ENCODE measurements around the gene SLC35F3.
"Not testable (repeated sequence)": the region's sequence is repeated elsewhere in the genome, so short reads cannot be mapped to it uniquely, and the experiment has no call there.

Gene SLC35F3

DNA sequence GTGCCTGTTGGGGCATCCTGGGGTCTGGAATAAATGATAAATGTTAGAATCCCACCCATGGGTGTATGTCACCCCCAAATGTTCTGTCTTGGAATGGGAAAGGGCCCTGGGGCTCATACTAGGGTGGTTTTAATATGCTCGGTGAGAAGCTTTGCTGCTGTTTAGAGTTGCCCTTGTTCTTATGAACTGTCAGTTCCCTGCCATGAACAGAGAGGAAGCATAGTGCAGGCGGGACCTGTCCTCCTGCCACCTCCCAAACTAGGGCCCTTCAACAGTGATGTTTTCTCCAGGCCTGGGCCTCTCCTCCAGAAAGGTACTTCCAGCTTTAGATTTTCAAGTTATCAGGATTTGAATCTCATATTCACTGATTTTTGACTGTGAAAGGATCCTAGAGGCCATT is 388.1 kb downstream of the SLC35F3 start:
- no peak for DNase-seq (ENCODE audit: low read depth)

DNA sequence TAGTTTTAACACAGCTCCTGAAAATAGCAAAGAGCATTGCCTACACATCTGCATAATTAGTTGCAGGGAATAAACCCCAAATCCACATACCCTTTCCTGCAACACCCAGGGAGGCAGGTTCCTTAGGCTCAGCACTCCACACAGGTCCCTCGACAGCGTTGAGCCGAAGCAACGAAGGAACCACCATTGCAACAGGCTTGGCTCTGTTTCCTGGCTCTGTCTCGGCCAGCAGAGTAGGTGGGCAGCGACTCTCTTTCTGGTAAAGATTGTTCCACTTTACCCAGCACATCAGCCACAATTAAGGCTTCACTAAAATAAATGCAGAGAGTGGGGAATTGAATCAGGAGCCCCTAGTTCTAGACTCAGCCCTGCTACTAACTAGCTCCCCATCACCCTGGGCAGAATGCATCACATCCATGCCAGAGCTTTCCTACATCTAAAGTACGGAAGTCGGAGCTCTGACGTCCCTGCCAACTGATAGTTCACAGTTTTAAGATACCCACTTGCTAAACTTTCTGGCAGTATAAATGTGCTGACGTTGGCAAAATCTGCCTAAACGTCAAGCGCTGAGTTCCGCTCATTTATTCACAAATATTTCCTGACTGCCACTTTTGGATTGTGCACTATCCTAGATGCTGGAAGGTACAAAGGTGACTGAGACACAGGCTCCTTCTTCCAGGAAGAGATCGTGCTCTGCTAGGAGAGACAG is 389.8 kb downstream of the SLC35F3 start:
- DNase-seq (ENCODE audit: low read depth) = no peak

DNA sequence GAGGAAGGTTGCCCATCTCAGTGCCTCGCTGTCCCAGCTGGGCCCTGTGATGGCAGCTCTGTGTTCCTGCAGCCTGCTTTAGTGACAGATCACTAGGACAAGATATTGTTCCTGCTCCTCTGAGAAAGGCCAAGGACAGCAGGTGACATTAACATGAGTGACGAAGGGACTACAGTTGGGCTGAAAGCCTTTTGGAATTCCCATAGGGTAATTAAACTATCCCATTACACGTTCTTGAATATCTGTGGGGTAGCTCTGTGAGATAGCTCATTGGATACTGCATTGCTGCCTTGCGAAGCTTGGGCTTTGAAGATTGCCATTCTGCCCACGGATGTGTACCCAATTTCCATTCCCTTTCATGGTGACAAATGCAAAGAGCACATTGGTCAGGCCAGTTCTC is 390.6 kb downstream of the SLC35F3 start:
- no peak for DNase-seq (ENCODE audit: low read depth)

DNA sequence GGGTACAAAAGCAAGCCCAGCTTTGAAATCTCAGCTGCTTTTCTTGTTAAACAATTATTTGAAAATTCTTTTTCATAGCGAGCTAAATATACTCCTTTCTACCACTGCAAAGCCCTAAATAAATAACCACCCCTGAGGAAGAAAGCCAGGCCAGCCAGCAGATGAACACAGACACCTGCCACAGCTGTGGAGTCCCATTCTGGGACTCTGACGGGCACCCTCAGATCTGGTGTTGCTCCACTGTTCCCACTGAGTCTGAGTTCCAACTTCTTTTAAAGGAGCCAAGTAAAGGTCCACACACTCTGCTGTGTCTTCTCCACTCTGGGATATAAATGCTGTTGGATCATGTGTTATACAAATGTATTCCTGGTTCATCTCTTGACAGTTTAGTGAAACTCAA is 391.1 kb downstream of the SLC35F3 start:
- DNase-seq (ENCODE audit: low read depth) = no peak

DNA sequence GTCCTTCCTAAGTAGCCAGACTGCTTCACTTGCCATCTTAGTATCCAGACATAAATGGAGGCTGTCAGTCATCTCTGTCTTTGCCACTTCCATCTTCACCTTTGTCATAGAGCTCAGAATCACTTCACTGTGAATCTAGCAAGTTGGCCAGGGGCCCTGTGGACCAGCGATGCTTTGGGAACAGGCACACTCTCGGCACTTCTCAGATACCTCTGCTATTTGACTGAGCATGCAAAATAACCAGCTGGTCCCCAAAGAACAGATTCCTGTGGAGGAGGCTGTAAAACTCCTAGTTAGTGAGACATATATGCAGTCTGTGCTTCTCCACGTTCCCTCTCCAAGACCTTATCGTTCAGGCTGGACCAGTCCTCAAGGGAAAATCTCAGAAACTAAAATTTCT is 392.0 kb downstream of the SLC35F3 start:
- DNase-seq (ENCODE audit: low read depth) = no peak

DNA sequence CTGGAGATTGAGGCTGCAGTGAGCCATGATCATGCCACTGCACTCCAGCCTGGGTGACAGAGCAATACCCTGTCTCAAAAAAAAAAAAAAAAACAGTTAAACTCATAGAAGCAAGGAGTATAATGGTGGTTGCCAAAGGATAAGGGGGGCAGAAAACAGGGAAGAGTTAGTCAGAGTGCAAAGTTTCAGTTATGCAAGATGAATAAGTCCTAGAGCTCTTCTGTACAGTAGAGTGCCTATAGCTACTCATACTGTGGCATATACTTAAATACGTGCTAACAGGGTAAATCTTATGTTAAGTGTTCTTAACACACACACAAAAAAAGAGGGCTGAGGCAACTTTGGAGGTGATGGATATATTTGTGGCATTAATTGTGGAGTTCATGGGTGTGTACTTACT is 393.2 kb downstream of the SLC35F3 start:
- no peak for DNase-seq (ENCODE audit: low read depth)

DNA sequence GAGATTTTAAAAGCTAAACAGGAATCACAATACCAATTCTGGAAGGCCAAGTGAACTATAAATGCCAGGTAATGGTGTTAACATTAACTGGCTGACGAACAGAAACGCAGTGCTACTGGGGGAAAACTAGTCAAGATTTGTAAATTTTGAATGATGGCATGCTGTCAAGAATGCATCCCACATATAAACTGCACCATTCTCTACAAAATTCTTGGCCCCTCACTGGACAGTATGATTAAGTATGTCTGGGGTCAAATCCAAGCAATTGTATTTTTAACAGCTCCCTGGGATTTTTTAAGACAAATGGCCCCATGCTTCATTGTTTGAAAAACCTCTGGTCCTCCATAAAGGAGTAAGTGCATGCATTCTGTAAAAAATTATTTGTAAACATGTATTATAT is 395.6 kb downstream of the SLC35F3 start:
- DNase-seq (ENCODE audit: low read depth) = no peak

DNA sequence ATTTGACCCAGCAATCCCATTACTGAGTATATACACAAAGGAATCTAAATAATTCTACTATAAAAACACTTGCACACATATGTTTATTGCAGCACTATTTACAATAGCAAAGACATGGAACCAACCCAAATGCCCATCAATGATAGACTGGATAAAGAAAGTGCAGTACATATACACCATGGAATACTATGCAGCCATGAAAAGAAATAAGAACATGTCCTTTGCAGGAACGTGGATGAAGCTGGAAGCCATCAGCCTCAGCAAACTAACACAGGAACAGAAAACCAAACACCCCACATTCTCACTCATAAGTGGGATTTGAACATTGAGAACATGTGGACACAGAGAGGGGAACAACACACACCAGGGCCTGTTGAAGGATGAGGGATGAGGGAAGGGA is 397.2 kb downstream of the SLC35F3 start:
- not testable (repeated sequence) for DNase-seq (ENCODE audit: low read depth)

DNA sequence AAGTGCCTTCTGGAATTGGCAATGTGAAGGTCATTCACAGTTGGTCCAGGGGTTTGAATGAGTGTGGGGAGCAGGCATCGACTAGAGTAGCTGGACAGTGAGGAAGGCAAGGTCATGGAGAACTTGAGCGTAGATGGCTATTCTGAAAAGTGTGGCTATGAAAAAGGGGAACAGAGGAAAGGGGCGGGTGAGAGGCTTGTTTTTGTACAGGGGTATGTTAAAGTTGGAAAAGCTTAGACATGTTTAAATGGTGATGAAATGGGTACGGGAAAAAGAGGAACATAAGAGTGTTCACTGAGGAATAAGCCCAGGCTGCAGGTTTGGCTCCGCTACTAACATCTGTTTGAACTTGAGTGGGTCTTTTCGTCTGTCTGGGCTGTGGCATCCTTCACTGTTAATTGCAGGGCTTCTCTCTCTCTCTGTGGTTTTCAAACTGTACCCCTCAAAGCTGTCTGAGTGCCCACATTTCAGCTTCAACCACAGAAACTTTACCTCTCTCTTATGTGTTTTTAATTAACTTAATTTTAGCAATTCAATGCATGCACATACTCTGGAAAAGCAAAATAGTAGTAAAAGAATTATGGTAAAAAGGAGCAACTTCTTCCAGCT is 398.0 kb downstream of the SLC35F3 start:
- no peak for DNase-seq (ENCODE audit: low read depth)

DNA sequence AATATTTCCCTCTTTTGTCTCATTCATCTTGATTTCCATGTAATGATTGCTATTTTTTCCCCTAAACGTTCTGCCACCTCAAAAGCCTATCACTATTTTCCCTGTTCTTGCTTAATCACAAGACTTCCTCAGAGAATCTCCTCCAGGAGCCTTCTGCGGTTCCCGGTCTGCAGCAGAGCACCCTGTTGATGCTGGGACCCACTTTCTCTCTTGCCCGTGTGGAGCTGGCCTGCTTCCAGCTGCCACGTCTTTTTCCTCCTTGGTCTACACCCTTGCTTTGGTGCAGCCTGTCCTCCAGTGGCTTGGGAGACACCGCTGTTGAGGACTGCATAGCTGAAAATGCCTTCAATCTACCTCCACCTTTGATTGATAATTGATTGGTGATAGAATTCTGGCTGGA is 398.8 kb downstream of the SLC35F3 start:
- DNase-seq (ENCODE audit: low read depth) = no peak

DNA sequence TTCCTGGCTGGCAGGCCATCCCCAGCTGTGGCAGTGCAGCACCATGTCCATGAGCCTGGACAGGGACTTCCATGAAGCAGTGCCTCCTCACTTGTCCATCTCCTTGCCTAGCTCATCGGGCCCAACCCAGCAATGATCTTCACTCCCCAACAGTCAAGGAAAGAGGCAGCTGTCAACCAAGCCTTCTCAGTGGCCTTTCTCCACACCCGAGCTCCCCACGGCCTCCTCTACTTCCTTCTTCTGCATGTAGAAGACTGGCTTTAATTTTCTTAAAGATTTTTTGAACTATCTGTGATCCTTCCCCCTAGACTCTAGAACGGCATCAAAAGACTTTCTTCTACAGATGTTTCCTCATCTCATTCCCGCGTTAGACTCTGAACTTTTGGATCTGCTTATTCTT is 403.2 kb downstream of the SLC35F3 start:
- no peak for DNase-seq (ENCODE audit: low read depth)

DNA sequence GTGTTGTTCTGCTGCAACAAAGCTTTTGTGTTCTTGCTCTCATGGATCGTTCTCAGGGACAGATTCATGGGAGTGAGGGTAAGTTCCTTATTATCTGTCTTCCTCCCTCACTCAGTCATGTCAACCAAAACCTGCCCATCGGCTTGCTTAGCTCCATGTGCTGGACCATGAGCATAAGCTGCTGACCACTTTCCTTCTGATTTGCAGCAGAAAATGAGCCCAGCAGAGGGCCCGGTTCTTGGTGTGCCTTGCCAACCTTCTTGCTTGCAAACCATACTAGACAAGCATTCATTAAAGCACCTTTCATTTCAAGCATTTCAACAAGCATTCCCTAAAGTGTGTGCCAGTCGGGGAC is 404.7 kb downstream of the SLC35F3 start:
- no peak for DNase-seq (ENCODE audit: low read depth)

DNA sequence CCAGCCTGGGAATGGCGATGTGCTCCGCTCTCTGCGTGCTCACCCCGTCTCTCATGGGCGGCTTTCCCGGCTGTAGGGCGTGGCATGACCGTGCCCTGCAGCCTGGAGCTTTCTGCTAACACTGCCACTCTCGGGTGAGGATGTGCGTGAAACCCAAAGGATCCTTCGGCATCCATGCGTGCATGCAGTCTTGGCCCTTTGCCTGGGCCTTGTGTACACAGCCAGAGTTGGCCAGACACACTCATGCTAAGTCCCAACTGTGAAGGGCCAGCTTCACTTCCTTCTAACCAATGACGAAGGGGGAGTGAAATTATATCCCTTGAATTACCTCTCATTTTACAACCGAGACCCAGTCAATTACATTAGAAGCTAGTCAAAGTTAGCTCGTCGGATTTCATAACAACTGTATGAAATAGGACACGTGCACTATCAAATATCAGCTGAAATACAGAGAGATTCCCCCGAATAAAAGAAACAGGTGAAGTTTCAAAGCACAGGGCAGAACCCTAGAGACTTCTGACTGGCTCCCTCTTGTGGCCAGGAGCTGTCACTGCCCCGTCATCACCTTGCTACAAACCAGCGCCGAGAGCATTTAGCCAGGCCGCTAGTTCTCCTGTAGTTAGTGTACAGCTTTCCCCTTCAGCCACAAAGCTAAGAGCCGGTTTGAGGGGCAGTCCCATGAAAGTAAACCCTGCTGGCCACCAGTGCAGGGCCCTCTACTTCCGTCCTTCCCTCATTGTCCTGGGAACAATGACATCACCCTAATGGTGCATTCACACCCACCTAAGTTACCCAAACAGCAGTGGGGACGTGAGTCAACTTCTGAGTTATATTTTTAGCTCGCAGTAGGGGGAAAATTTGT is 405.4 kb downstream of the SLC35F3 start:
- DNase-seq (ENCODE audit: low read depth) = peak; percentile 16

DNA sequence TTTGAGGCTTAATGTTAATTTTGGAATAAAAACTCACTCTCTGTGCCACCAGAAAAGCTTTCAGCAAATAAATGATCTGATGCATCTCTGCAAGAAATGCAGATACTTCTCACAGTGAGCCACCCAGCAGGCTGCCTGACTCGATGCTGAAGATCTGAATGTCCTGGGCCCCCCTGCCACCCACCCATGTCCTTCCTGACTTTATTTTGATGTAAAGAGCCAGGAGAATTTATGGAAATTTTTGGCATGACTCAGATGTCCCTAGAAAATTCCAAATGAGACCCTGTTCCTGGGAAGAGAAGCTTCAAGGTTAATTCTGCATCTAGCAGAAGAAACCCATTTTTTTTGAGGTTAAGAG is 406.0 kb downstream of the SLC35F3 start:
- DNase-seq (ENCODE audit: low read depth) = no peak

DNA sequence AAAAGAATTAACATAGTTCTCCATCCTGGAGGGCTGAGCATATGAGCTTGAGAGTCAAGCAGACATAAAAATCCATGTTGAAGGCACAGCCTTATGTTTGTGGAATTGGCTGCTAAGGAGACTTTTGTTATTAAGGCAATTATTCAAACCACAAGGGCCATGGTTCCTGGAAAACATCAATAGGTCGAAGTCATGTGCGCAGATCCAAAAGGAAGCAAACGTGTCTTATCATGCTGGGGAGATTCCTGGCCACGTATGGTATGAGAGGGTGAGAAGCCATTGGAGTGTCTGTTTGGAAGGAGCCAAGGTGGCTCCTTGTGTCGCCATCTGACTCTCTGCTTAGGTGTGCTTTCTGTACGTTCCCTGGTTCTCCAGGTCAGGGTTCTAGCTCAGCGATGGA is 406.9 kb downstream of the SLC35F3 start:
- DNase-seq (ENCODE audit: low read depth) = no peak

DNA sequence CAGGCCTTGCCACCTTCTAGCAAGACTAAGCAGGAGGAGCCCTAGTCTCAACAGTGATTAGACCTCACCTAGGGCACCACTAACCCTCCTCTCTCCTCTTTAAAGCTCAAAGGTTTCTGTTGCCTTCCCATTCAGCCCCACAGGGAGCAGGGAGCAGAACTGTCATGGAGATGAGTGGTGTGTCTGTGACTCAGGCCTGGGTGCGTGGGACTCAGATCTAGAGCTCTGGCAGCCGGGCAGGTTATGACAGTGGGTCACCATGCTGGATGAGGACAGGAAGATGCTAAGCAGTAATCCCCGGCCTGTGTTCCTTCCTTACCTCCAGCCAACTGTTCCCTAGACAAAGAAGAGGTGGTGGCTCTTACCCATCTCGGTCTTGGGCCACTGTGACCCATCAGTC is 408.7 kb downstream of the SLC35F3 start:
- no peak for DNase-seq (ENCODE audit: low read depth)

DNA sequence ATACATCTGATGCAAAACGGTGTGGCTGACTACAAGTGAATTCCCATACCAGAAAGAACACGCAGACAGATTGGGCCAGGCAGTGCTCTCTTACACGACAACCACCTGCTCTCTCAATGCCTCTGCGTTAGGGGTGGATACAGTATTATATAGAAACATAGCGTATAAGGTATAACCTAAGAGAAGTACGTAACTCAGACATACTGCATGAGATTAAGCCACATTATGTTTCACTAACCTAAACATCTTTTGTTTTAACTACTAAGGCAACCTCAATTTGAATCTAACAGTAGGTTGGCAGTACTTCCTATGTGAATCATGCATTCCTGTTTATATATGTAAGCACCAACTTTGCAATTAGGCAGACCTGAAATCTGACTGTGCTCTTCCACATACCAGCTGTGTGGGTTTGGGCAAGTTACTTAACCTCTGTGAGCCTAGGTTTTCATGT is 410.6 kb downstream of the SLC35F3 start:
- peak; percentile 12 for DNase-seq (ENCODE audit: low read depth)

DNA sequence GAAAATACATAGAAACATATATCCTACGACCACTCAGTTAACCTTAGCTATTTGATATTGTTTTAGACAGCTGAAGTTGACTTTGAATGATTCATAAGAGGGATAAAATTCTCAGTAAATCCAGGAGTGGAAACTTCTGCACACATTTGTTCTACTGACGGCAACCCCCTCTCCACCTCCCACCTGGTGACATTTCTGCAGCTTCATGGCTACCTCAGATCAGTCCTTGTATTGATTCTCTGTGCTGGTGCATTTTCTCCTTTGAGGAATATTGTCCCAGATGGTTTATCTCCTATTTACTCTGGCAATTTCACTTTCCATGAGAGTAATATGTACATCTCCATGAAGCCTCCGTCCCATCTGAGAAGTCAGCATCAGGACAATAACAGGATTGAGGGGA is 411.1 kb downstream of the SLC35F3 start:
- no peak for DNase-seq (ENCODE audit: low read depth)

DNA sequence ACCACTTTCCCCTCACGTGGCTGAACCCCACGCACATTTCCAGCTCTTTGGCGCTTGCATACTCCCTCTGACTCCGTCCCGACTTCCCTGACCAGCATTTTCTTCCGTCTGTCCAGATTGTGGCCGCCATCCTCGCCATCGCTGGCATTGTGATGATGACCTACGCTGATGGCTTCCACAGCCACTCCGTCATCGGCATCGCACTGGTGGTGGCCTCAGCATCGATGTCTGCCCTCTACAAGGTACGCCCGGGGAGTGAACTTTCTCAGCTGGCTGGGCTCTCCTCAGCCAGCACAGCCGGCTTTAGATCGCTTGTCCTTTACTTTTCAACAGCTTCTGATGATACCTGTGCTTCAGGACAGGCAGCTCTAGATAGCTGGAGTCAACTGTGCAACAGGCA is 412.0 kb downstream of the SLC35F3 start:
- no peak for DNase-seq (ENCODE audit: low read depth)

DNA sequence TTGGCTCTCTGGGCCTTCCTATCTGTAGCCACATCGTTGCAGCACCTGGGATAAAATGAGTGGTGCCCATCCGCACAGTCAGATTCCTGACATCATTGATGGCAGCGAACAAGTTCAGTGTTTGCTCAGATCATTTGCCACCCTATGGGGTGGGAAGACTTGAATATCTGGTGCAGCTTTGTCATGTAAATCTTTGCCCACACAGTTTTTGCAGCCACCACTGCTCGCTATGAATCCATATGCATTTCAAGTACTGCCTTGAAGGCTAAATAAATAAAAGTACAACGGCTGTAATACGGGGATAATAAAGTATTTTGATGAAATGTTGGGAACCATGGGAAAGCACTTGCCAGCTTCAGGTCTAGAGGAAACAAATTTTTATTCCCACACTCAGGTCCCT is 412.5 kb downstream of the SLC35F3 start:
- no peak for DNase-seq (ENCODE audit: low read depth)

DNA sequence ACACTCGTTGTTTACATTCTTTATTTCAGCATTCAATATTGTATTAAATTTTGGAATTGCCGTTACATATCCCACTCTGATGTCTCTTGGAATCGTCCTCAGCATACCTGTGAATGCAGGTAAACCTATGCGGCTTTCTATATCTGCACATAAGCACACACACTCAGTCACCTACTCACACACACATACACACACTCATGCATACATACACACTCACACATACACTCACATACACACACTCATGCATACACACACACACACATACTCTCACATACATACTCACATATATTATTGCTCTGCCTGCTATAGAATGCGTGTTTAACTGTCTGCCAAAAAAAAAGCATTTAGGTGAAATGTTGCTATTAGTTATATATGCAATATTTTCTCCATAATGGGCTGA is 415.6 kb downstream of the SLC35F3 start:
- DNase-seq (ENCODE audit: low read depth) = no peak

DNA sequence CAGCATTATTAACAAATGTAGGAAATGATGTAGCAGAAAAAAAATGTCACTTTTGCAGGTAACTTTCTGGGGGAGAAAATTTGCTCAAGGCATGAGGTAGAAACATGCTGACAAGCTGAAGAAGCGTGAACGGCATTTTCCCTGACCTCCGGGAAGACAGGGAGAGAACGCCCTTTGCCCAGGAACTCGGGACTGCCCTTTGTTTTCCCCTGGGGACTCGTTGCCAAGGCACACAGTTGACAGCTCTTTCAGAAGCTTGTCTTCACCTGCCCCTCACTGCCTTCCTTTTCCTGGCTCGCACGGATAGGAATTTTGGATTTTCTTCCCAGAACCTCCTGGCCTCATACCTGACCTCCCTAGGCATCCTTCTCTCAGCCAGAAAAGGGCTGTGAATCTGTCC is 416.1 kb downstream of the SLC35F3 start:
- DNase-seq (ENCODE audit: low read depth) = no peak

DNA sequence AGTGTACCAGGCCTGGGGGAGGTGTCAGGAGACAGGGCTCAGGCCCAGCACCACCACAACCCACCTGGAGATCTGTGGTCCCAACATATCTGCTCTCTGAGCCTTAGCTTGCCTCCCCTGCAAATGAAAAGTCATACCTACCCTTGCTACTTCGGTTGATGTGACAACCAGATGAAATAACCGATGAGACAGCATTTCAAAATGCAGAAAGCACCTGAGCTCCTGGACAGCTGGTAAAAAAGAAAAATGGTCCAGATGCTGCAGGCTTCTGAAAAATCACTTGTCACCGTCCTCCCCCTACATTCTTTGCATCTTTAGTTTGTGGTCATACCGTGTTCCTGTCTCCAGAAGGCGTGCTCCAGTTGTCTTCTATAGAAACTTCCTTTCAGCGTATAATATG is 416.8 kb downstream of the SLC35F3 start:
- DNase-seq (ENCODE audit: low read depth) = no peak
